ENCODE data around the gene SMYD3.

DNA sequence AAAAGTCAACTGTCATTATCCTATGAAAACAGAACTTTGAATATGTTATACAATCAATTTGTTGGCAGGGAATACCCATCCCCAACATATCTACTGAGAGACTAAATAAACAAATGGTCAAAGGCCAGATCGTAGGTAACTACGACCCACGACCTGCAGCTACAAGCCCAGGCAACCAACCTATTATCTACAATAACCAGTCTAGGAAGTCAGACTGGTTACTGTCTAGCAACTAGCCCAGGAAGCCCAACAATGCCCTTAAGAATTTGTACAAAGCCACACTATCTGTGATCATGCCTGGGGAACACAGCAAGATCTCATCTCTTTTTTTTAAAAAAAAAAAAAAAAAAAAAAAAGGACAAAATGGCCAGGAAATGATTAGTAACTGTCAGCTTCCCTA lies 58.7 kb downstream of the SMYD3 start:
- TF ChIP-seq POLR2A (IDR thresholded peaks at IDR 0.05) (no peak), EP300 (IDR thresholded peaks at IDR 0.05) (no peak)
- TF ChIP-seq, protein P1, sequence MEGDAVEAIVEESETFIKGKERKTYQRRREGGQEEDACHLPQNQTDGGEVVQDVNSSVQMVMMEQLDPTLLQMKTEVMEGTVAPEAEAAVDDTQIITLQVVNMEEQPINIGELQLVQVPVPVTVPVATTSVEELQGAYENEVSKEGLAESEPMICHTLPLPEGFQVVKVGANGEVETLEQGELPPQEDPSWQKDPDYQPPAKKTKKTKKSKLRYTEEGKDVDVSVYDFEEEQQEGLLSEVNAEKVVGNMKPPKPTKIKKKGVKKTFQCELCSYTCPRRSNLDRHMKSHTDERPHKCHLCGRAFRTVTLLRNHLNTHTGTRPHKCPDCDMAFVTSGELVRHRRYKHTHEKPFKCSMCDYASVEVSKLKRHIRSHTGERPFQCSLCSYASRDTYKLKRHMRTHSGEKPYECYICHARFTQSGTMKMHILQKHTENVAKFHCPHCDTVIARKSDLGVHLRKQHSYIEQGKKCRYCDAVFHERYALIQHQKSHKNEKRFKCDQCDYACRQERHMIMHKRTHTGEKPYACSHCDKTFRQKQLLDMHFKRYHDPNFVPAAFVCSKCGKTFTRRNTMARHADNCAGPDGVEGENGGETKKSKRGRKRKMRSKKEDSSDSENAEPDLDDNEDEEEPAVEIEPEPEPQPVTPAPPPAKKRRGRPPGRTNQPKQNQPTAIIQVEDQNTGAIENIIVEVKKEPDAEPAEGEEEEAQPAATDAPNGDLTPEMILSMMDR (IDR thresholded peaks at IDR 0.05): no peak
